Coronary artery (tissue), 2 donors: ENCODE data around the gene ZNF747.

ENCODE experiments used
- DNase-seq: peaks from one replicate; pipeline ENCODE4 v3.0.0-alpha.2; 2017; ENCODE audit warnings: low spot score
- H3K27ac ChIP-seq, 2 donors: fragments of 200-600 bp; sonication (generic); one replicate each; pipeline ENCODE4 v1.5.1; 2016 to 2019
- H3K4me3 ChIP-seq: fragments of 200-600 bp; sonication (generic); 2 replicates; pipeline ENCODE4 v1.5.1; 2016; ENCODE audit warnings: mild to moderate bottlenecking, moderate library complexity
- CTCF ChIP-seq: fragments of 200-600 bp; sonication (generic); IDR thresholded peaks from one replicate; pipeline ENCODE4 v1.5.1; 2019; ENCODE audit warnings: antibody characterized with exemption

Gene ZNF747

GRCh38 chr16:30569746-30570635, 35.3 kb upstream of the ZNF747 start:
- H3K27ac ChIP-seq = peak overlapping the region; percentile 91 to 98
- no peak for TF ChIP-seq CTCF
- H3K4me3 ChIP-seq = peak overlapping the region; percentile 94
- no peak for DNase-seq

GRCh38 chr16:30569281-30569680, 34.6 kb upstream of the ZNF747 start:
- no peak for TF ChIP-seq CTCF
- DNase-seq = no peak
- no peak overlapping the region for H3K27ac ChIP-seq

DNA sequence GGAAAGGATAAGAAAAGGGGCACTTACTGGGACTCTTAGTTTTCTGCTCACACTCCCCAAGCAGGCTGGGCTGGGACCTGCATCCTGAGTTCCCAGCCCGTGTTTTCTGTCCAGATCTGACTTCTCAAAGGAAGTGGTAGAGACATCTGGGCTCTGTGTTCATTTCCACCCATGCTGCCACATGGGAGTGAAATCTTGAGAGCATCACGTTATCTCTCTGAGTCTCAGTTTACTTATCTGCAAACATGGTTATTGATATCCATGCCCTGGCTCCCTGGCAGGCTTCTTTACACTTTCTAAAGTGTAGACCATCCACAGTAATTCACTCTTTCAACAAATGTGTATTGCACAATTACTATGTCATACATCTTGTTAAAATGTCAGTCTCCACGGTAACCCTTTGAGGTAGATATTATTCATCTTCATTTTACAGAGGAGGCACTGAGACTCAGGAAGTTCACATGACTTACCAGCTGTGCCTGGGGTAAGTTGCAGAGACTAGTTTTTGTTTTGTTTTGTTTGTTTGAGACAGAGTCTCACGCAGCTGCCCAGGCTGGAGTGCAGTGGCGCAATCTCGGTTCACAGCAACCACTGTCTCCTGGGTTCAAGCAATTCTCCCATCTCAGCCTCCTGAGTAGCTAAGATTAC, 33.5 kb upstream of the ZNF747 start:
- Histone ChIP-seq H3K4me3 (no peak overlapping the region), H3K27ac (no peak overlapping the region)
- no peak for DNase-seq
- no peak for TF ChIP-seq CTCF

More at GRCh38 chr16:30569281-30569680, 34.6 kb upstream of the ZNF747 start:
- H3K4me3 ChIP-seq = no peak overlapping the region

DNA sequence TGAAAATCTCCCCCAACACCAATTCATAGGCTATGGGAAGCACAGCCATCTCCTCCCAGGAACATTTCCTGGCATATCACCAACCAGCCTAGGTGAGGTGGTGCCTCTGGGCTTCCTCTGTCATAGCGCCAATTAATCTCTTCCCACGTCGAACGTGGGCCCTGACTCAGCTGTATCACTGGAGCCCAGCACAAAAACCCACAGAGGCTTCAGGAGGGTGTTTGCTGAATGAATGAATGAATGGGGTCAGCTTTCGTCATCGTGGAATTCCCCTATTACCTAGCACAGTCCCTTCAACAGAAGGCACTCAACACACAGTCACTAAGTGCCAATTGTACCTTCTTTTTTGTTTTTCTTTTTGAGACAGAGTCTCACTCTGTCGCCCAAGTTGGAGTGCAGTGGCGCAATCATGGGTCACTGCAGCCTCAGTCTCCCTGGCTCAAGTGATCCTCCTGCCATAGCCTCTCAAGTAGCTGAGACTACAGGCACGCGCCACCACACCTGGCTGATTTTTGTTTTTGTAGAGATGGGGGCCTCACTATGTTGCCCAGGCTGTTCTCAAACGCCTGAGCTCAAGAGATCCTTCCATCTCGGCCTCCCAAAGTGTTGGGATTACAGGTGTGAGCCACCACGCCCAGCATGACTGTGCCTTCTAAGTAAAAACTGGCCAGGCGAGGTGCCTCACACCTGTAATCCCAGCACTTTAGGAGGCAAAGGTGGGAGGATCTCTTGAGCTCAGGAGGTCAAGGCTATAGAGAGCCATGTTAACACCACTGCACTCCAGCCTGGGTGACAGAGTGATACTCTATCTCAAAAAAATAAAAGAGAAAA, 32.7 kb upstream of the ZNF747 start:
- no peak for TF ChIP-seq CTCF
- H3K27ac ChIP-seq = no peak overlapping the region
- H3K4me3 ChIP-seq = no peak overlapping the region
- no peak for DNase-seq

DNA sequence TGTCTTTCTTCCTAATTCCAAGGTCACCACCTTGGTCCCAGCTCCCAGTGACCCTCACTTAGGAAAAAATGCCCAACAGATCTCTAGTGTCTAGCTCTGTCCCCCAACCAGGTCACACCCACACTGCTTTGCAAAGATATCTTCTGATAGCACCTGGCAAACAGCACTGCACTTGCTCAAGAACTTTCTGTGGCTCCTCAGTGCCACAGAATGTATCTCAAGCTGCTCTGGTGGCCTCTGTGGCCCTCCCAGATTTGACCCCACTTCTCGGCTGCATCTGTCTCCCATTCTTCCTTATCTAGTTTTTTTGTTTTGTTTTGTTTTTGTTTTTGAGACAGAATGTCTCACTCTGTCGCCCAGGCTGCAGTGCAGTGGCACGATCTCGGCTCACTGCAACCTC, 31.9 kb upstream of the ZNF747 start:
- Histone ChIP-seq H3K4me3 (no peak overlapping the region), H3K27ac (no peak overlapping the region)
- TF ChIP-seq CTCF = no peak
- DNase-seq = no peak

DNA sequence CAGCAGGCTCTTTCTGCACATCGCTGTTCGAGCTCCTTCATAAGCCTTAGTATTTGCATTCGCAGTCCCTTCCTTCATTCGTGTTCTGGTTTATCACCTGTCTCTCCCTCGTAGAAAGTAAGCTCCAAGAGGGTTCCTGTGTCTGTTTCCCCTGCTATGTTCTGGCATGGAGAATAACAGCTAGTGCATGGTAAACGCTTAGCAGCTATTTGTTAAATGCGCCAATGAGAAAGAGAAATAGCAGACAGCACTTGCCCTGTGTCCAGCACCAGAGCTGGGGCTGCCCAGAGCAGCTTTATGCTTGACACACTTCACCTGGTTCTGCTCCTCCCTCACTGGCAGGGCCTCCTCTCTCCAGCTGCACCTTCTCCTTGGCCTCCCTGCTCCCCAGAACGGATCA, 31.3 kb upstream of the ZNF747 start:
- Histone ChIP-seq H3K4me3 (no peak overlapping the region), H3K27ac (no peak overlapping the region)
- no peak for TF ChIP-seq CTCF
- DNase-seq = no peak
